Adipocyte (in vitro differentiated cells): ENCODE measurements around the gene BCAM.
A peak's percentile ranks its signal among the peaks of the same experiment; 100 is the strongest.
"Not testable (repeated sequence)": the region's sequence is repeated elsewhere in the genome, so short reads cannot be mapped to it uniquely, and the experiment has no call there.

Experiments
- DNase-seq: peaks from one replicate; pipeline ENCODE4 v3.0.0-alpha.2; 2015; ENCODE audit warnings: low read depth
- H3K27me3 ChIP-seq: replicated peaks from 2 replicates; pipeline ENCODE4 v1.7.0; 2013; ENCODE audit warnings: mild to moderate bottlenecking, low read length, moderate library complexity; ENCODE audit not compliant: control insufficient read depth, insufficient read depth
- H3K36me3 ChIP-seq: 2 replicates; pipeline ENCODE4 v1.7.0; 2013; ENCODE audit warnings: low read length, mild to moderate bottlenecking, moderate library complexity; ENCODE audit not compliant: control insufficient read depth, insufficient read depth, severe bottlenecking
- H3K4me1 ChIP-seq: 2 replicates; pipeline ENCODE4 v1.7.0; 2013; ENCODE audit warnings: mild to moderate bottlenecking, low read length, moderate library complexity; ENCODE audit not compliant: control insufficient read depth, insufficient read depth
- H3K4me3 ChIP-seq: 2 replicates; pipeline ENCODE4 v1.7.0; 2013; ENCODE audit warnings: mild to moderate bottlenecking, low read length, moderate library complexity
- H3K9ac ChIP-seq: 2 replicates; pipeline ENCODE4 v1.7.0; 2013; ENCODE audit warnings: mild to moderate bottlenecking, low read length, moderate library complexity
- H3K9me3 ChIP-seq: 2 replicates; pipeline ENCODE4 v1.7.0; 2013; ENCODE audit warnings: mild to moderate bottlenecking, low read length, moderate library complexity; ENCODE audit not compliant: control insufficient read depth

Gene BCAM, protein sequence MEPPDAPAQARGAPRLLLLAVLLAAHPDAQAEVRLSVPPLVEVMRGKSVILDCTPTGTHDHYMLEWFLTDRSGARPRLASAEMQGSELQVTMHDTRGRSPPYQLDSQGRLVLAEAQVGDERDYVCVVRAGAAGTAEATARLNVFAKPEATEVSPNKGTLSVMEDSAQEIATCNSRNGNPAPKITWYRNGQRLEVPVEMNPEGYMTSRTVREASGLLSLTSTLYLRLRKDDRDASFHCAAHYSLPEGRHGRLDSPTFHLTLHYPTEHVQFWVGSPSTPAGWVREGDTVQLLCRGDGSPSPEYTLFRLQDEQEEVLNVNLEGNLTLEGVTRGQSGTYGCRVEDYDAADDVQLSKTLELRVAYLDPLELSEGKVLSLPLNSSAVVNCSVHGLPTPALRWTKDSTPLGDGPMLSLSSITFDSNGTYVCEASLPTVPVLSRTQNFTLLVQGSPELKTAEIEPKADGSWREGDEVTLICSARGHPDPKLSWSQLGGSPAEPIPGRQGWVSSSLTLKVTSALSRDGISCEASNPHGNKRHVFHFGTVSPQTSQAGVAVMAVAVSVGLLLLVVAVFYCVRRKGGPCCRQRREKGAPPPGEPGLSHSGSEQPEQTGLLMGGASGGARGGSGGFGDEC

GRCh38 chr19:44808463-44809371 is at the start of gene BCAM:
BCAM (plus strand) TSS chr19:44809103; CDS start chr19:44809125, 22 bp downstream.
- H3K4me3 ChIP-seq = peak within 1 kb of the TSS; percentile 75
- DNase-seq = peak; percentile 91
- peak within 1 kb of the TSS; percentile 66 for H3K9ac ChIP-seq
- H3K4me1 ChIP-seq = peaks cover 10% of the 10 kb centered on the region
- no peaks in the 10 kb centered on the region for H3K36me3 ChIP-seq
- peaks cover 9% of the 10 kb centered on the region for H3K9me3 ChIP-seq
- H3K27me3 ChIP-seq = no peaks in the 10 kb centered on the region

- peaks cover 23% of the 10 kb centered on the region for H3K4me1 ChIP-seq
- no peak overlapping the region for H3K9ac ChIP-seq
- H3K4me3 ChIP-seq = no peak overlapping the region
- no peak for DNase-seq
- no peaks in the 10 kb centered on the region for H3K27me3 ChIP-seq
- no peaks in the 10 kb centered on the region for H3K9me3 ChIP-seq
- H3K36me3 ChIP-seq = peaks cover 24% of the 10 kb centered on the region
Measured at GRCh38 chr19:44762038-44762437, 46.9 kb upstream of the BCAM start.

- Histone ChIP-seq H3K9me3 (no peaks in the 10 kb centered on the region), H3K27me3 (no peaks in the 10 kb centered on the region), H3K9ac (no peak overlapping the region), H3K4me3 (no peak overlapping the region), H3K36me3 (peaks cover 3% of the 10 kb centered on the region), H3K4me1 (peaks cover 9% of the 10 kb centered on the region)
- no peak for DNase-seq
Measured at GRCh38 chr19:44765033-44765948, 43.6 kb upstream of the BCAM start.

DNA sequence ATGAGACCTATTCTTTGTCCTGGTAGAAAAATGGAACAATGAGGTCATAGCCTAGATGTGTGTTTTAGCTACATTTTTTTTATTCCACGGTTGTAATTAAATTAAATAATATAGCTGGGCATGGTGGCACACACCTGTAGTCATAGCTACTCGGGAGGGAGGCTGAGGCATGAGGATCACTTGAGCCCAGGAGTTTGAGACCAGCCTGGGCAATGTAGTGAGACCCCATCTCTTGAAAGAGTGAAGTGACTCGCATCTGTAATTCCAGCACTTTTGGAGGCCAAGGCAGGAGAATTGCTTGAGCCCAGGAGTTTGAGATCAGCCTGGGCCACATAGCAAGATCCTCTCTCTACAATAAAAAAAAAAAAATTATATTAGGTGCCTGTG is 43.0 kb upstream of the BCAM start:
- H3K9ac ChIP-seq = no peak overlapping the region
- DNase-seq = no peak
- H3K36me3 ChIP-seq = no peaks in the 10 kb centered on the region

DNA sequence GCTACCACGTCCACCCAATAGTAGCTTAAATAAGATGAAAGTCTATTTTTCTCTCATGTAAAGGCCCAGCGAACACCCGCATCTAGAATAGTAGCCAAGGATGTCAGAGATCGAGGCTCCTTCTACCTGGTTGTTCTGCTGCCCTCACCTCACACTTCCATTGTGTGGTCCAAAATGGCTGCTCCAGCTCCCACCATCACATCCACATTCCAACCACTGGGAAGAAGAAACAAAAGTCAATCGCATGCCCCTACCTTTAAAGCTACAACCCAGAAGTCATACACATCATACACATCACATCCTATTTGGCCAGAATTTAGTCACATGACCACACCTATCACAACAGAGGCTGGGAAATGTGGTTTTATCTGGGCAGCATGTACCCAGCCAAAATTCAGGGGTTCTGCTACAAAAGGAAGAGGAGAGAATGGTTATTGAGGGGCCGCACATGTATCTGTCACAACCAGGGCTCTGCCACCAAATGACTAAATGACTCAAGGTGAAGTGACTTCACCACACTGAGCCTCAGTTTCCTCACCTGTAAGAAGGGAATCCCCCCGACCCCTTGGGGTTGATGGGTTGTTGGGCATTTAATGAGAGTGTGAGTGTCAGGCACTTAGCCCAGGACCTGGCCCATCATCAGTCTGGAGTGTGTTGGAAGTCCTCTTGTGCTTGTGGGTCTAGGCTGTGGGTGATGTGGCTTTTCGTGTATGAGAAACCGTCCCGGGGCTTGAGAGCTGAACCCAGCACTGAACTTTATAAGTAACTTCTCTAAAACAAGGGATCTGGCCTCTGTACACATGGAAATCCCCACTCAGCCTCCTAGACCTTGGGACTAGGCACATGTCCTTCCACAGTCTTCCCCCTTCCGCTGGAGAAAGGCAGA is 41.4 kb upstream of the BCAM start:
- no peaks in the 10 kb centered on the region for H3K36me3 ChIP-seq
- no peaks in the 10 kb centered on the region for H3K27me3 ChIP-seq
- peaks cover 5% of the 10 kb centered on the region for H3K4me1 ChIP-seq
- DNase-seq = no peak
- H3K9me3 ChIP-seq = no peaks in the 10 kb centered on the region
- H3K4me3 ChIP-seq = no peak overlapping the region
- H3K9ac ChIP-seq = no peak overlapping the region

More for the DNA sequence above, 43.0 kb upstream of the BCAM start:
- Histone ChIP-seq H3K9me3 (no peaks in the 10 kb centered on the region), H3K4me1 (peaks cover 5% of the 10 kb centered on the region), H3K27me3 (no peaks in the 10 kb centered on the region), H3K4me3 (no peak overlapping the region)

DNA sequence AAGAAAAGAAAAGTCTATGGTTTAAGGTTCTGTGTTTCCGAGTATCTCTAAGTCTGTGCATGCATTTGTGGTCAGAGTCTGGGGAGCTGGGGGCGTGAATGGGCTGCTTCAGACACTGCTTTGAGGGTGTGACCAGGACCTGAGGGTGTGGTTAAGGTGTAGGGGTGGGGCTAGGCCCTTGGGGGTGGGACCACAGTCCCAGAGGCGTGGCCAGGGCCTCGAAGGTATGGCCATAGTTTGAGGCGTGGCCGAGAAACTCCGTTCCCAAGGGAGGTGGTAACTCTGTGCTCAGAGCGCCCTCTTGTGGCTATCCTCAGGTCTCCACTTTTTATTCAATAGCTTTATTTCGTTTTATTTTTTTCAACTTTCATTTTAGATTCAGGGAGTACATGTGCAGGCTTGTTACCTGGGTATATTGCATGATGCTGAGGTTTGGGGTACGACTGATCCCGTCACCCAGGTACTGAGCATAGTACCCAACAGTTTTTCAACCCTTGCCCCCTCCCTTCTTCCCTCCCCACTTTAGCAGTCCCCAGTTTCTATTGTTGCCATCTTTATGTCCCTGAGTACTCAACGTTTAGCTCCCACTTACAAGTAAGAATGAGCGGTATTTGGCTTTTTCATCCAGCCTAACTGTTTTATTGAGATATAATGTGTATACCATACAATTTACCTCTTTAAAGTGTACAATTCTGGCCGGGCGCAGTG is 38.2 kb upstream of the BCAM start:
- peaks cover 14% of the 10 kb centered on the region for H3K4me1 ChIP-seq
- no peaks in the 10 kb centered on the region for H3K27me3 ChIP-seq
- no peak overlapping the region for H3K4me3 ChIP-seq
- no peaks in the 10 kb centered on the region for H3K36me3 ChIP-seq
- no peaks in the 10 kb centered on the region for H3K9me3 ChIP-seq
- no peak overlapping the region for H3K9ac ChIP-seq
- peak; percentile 98 for DNase-seq

- not testable (repeated sequence) for H3K9me3 ChIP-seq, DNase-seq, H3K36me3 ChIP-seq, H3K4me3 ChIP-seq, H3K9ac ChIP-seq, H3K27me3 ChIP-seq
- H3K4me1 ChIP-seq = peaks cover 13% of the 10 kb centered on the region
Measured at GRCh38 chr19:44772144-44772543, 36.8 kb upstream of the BCAM start.

- Histone ChIP-seq H3K27me3 (no peaks in the 10 kb centered on the region), H3K4me3 (no peak overlapping the region), H3K4me1 (peaks cover 13% of the 10 kb centered on the region), H3K36me3 (no peaks in the 10 kb centered on the region), H3K9ac (no peak overlapping the region), H3K9me3 (no peaks in the 10 kb centered on the region)
- DNase-seq = no peak
Measured at GRCh38 chr19:44772959-44773358, 35.9 kb upstream of the BCAM start.

- DNase-seq = no peak
- H3K36me3 ChIP-seq = no peaks in the 10 kb centered on the region
- H3K9me3 ChIP-seq = no peaks in the 10 kb centered on the region
- peaks cover 13% of the 10 kb centered on the region for H3K4me1 ChIP-seq
- H3K4me3 ChIP-seq = no peak overlapping the region
- no peaks in the 10 kb centered on the region for H3K27me3 ChIP-seq
- no peak overlapping the region for H3K9ac ChIP-seq
Measured at GRCh38 chr19:44775676-44776240, 33.1 kb upstream of the BCAM start.
